Measurements from ENCODE around the gene IRAK3. TPM values are rescaled to one million over a fixed set of nuclear protein-coding genes. Genes with fewer than 3 reads are reported as not detected.
"Not testable (repeated sequence)": the region's sequence is repeated elsewhere in the genome, so short reads cannot be mapped to it uniquely, and the experiment has no call there.

The IRAK3 gene
- total RNA-seq, 1 donor from 2014 or later, result 4.0 TPM

DNA sequence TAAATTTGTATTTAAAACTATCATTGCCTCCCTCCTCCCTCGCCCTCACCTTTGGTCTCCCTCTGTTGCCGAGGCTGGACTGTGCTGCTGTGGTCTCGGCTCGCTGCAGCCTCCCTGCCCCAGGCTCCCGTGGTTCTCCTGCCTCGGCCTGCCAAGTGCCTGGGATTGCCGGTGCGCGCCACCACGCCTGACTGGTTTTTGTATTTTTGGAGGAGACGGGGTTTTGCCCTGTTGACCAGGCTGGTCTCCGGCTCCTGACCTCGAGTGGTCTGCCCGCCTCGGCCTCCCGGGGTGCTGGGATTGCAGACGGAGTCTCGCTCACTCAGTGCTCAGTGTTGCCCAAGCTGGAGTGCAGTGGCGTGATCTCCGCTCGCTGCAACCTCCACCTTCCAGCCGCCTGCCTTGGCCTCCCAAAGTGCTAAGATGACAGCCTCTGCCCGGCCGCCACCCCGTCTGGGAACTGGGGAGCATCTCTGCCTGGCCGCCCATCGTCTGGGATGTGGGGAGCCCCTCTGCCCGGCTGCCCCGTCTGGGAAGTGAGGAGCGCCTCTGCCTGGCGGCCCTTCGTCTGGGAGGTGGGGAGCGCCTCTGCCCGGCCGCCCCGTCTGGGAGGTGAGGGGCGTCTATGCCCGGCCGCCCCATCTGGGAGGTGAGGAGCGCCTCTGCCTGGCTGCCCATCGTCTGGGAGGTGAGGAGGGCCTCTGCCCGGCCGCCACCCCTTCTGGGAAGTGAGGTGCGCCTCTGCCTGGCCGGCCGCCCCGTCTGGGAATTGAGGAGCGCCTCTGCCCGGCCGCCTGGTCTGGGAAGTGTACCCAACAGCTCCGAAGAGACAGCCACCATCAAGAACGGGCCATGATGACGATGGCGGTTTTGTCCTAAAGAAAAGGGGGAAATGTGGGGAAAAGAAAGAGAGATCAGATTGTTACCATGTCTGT, 14.4 kb upstream of the IRAK3 start:
- not testable (repeated sequence) for DNase-seq (ENCODE audit: low read depth)

DNA sequence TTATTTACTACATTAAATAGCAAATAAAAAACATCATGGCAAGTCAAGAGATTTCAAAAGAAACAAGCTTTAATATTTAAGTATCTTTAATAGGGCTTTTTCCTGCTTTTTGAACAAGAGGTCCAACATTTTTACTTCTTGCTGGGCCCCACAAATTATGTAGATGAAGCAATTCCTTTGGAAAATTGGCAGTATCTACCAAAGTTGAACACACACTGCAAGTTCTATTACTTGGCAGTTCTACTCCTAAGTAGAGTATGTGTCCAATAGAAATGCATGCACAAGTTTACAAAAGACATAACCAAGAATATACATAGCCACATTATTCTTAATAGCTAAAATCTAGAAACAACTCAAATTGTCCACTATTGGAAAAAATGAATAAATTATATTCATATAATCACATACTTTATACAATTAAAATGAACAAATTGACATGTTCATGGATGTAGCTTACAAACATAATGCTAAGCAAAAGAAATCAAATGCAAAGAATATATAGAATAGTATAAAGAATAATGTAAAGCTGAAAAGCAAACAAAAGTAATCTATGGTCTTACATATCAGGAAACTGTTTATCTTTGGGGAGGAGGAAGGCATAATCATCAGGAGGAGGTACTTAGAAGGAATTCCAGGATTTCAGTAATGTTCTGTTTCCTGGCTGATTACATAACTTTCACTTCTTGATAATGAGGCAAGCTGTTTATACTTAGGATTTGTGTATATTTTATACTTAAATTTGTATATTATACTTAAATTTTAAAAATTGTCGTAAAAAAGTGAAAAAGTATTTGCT, 12.7 kb upstream of the IRAK3 start:
- peak; percentile 34 for DNase-seq (ENCODE audit: low read depth)

DNA sequence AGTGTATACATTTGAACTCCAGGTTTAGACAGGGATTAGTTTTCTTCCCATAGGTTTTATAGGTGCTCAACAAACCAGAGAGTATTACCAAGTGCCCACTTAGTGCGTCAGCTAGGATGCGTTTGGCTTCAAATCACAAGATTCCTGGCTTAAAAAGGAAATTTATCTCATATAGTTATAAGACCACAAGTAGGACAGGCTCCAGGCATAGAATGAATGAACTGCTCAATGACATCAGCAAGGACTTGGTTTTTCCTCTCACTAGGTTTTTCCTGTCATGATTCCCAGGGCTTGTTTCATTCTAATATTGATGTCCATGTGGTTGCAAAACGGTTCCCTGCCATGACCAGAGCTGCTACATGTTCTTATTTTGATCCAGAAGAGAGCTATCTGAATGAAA, 6.1 kb upstream of the IRAK3 start:
- DNase-seq (ENCODE audit: low read depth), result no peak

- DNase-seq (ENCODE audit: low read depth), result not testable (repeated sequence)
These were observed 4.2 kb upstream of the IRAK3 start for GRCh38 chr12:66184822-66185221.

- no peak for DNase-seq (ENCODE audit: low read depth)
These were observed 2.0 kb upstream of the IRAK3 start for GRCh38 chr12:66187036-66187435.

- DNase-seq (ENCODE audit: low read depth), result no peak
These were observed 1.2 kb upstream of the IRAK3 start for GRCh38 chr12:66187821-66188220.

- DNase-seq (ENCODE audit: low read depth), result no peak
These were observed 451 bp downstream of the IRAK3 start for GRCh38 chr12:66189486-66189843.

DNA sequence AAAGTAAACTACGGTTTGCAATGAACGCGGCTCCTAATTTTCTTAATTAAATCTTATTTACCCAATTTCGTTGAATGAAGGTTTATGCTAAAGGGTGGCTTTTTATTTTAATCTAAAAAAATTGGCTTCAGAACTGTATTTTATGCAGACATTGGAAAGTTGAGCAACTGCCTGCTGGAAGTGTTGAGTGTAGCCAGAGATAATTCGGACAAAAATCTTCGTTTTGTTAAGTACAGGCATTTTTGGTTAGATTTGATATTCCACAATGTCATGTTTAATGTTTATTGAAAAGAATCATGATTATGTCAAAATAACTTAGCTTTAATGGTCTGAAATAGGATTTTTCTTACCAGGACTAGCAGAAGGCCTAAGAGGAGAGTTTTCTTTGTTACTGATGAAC, 875 bp downstream of the IRAK3 start:
- no peak for DNase-seq (ENCODE audit: low read depth)

DNA sequence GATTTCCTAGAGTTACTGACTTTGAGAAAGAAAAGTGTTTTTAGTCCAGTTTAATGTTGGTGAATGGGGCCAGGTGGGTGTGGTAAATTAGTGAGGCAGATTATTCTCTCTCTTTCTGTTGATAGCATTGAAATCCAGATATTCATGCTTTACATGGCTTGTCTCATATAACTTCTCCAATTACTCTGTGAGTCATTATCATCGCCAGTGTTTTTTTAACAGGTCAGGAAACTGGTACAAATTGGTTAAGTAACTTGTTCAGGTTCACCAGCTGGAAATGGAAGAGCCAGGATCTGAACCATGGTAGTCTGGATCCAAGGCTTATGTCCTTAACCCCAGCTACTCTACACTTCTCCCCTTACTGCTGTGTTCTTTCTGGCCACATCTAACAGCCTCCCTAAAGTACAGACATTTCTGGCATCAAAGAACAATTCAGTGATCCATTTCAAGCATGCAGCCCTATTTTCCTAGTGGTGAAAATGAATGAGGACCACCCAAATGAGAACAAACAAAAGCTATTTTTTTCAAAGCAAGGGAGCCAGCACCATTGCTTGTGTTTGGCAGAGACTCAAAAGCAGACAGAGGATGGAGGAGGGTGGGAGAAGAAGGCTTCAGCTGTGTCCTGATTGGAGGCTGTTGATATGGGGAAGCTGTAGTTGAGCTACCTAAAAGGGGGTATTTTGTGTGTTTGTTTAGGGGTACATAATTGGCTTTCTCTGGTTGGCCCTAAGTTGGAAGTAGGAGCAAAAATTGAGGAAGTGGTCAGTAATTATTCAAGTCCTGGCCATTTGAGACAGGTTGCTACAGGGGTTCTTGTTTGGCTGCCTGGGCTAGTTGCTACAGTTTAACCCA, 1.7 kb downstream of the IRAK3 start:
- DNase-seq (ENCODE audit: low read depth), result peak; percentile 72

- no peak for DNase-seq (ENCODE audit: low read depth)
These were observed 2.6 kb downstream of the IRAK3 start for GRCh38 chr12:66191547-66192126.

- DNase-seq (ENCODE audit: low read depth), result no peak
These were observed 5.1 kb downstream of the IRAK3 start for GRCh38 chr12:66194122-66194521.

- no peak for DNase-seq (ENCODE audit: low read depth)
These were observed 6.2 kb downstream of the IRAK3 start for GRCh38 chr12:66195242-66195641.

- peak; percentile 11 for DNase-seq (ENCODE audit: low read depth)
These were observed 7.8 kb downstream of the IRAK3 start for GRCh38 chr12:66196806-66197205.

DNA sequence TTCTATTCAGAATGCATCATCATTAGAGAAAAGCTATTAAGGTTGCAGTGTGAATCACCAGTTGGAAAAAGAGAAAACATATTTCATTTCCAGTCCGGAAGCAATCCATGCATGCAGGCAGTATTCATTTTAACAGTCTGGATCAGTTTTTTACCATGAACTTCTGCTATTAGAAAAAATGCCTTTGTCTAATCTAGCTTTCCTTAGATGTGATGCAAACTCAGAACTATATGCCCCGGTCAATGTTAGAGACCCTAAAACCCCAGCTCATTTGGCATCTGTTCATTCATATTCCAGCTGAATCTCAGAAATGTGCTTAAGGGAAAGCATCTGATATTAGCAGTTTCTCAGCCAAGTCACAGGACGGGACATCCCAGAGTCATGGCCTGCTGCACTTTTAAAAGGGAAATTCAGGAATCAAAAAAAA, 8.5 kb downstream of the IRAK3 start:
- DNase-seq (ENCODE audit: low read depth), result no peak

GRCh38 chr12:66199141-66199540, 10.1 kb downstream of the IRAK3 start:
- no peak for DNase-seq (ENCODE audit: low read depth)

GRCh38 chr12:66199831-66200509, 11.0 kb downstream of the IRAK3 start:
- DNase-seq (ENCODE audit: low read depth), result no peak

GRCh38 chr12:66203820-66204219, 14.8 kb downstream of the IRAK3 start:
- DNase-seq (ENCODE audit: low read depth), result peak; percentile 9

DNA sequence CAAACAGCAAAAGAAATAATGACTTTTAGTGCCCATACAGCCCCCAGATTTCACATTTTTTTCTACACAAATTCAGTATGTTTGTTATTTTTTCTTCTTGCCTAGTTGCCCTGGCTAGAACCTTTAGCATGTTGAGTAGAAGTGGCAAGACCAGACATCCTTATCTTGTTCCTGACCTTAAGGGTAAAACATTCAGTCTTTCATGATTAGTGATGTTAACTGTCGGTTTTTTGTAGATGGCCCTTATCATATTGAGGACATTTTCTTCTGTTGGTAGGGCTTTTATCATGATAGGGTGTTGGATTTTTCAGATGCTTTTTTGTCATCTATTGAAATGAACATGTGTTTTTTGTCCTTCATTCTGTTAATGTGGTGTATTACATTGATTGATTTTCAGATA, 17.1 kb downstream of the IRAK3 start:
- DNase-seq (ENCODE audit: low read depth), result no peak

GRCh38 chr12:66210840-66211239, 21.8 kb downstream of the IRAK3 start:
- no peak for DNase-seq (ENCODE audit: low read depth)

- DNase-seq (ENCODE audit: low read depth), result not testable (repeated sequence)
These were observed 22.6 kb downstream of the IRAK3 start for GRCh38 chr12:66211573-66211972.

DNA sequence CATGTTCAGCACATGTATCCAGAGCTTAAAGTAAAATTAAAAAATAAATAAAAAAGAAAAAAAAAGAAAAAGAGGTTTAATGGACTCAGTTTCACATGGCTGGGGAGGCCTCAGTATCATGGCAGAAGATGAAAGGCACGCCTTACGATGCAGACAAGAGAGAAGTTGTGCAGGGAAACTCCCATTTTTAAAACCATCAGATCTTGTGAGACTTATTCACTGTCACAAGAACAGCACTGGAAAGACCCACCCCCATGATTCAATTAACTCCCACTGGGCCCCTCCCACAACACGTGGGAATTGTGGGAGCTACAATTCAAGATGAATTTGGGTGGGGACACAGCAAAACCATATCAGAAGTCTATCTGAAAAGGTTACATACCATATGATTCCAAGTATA, 24.0 kb downstream of the IRAK3 start:
- not testable (repeated sequence) for DNase-seq (ENCODE audit: low read depth)
